ENCODE results near the gene ERI2. TPM values are rescaled to one million over a fixed set of nuclear protein-coding genes. Genes with fewer than 3 reads are reported as not detected.

The ERI2 gene
- total RNA-seq, 1 experiment from 2014 or later = 22.4 TPM

GRCh38 chr16:20818929-20819585 is 12.8 kb upstream of the ERI2 start:
- H2AFZ ChIP-seq (ENCODE audit: low read length) = no peak overlapping the region
- H3K79me2 ChIP-seq (ENCODE audit: insufficient read depth, low read length) = no peaks in the 10 kb centered on the region
- H3K27me3 Mint-ChIP-seq (ENCODE audit: low read depth) = no peaks in the 10 kb centered on the region
- no peak overlapping the region for H2BK12ac ChIP-seq (ENCODE audit: insufficient read length, low read depth, low read length)
- no peaks in the 10 kb centered on the region for H3K4me1 ChIP-seq (ENCODE audit: insufficient read depth, low read length)
- no peak overlapping the region for H2BK120ac ChIP-seq (ENCODE audit: low read depth, low read length, poor library complexity, severe bottlenecking)
- H2BK20ac ChIP-seq (ENCODE audit: low read depth, low read length, poor library complexity, severe bottlenecking) = no peak overlapping the region
- H4K91ac ChIP-seq (ENCODE audit: insufficient read length, low read depth, low read length) = no peak overlapping the region
- no peak overlapping the region for H3K9ac ChIP-seq (ENCODE audit: extremely low read depth, insufficient read length, low read length)
- no peak overlapping the region for H3K4ac ChIP-seq (ENCODE audit: low read depth, low read length)
- H3K9me3 Mint-ChIP-seq = no peaks in the 10 kb centered on the region
- no CpG with 5 or more reads among the region's 4 CpGs for WGBS (ENCODE audit: extremely low coverage, insufficient read length, low lambda C conversion rate)
- H3K23me2 ChIP-seq (ENCODE audit: insufficient read length, low read depth, low read length, poor library complexity, severe bottlenecking) = no peaks in the 10 kb centered on the region
- peaks cover 9 to 63% (median 41%) of the 10 kb centered on the region in 3 experiments for H3K36me3 Mint-ChIP-seq (ENCODE audit: insufficient read depth in 1 of 3, low read depth in 3 of 3)
- no peak overlapping the region for H2BK5ac ChIP-seq (ENCODE audit: insufficient read length, low read length)
- H4K20me1 ChIP-seq (ENCODE audit: control insufficient read depth, insufficient read depth, insufficient read length) = no peaks in the 10 kb centered on the region
- TF ChIP-seq CTCF (conservative IDR thresholded peaks at IDR 0.05) = no peak
- no peaks in the 10 kb centered on the region for H3K79me1 ChIP-seq (ENCODE audit: insufficient read depth, low read depth, low read length, poor library complexity, severe bottlenecking)
- no peak overlapping the region for H3K4me2 ChIP-seq (ENCODE audit: insufficient read depth, insufficient read length, low read length)
- H3K27ac ChIP-seq (ENCODE audit: insufficient read length, low read depth, low read length) = no peak overlapping the region
- no peak overlapping the region for H3K18ac ChIP-seq (ENCODE audit: insufficient read length, low read depth, low read length)
- H3K27ac Mint-ChIP-seq = no peak overlapping the region
- no peak overlapping the region for H3K23ac ChIP-seq (ENCODE audit: insufficient read length, low read depth, low read length)
- no peaks in the 10 kb centered on the region for H3K27me3 ChIP-seq (ENCODE audit: insufficient read depth, low read length)
- H3K56ac ChIP-seq (ENCODE audit: insufficient read length, low read depth, low read length) = no peak overlapping the region
- no peak for DNase-seq
- H2BK15ac ChIP-seq (ENCODE audit: low read depth, low read length) = no peak overlapping the region
- H3K4me1 Mint-ChIP-seq = no peaks in the 10 kb centered on the region
- H4K5ac ChIP-seq (ENCODE audit: insufficient read length, low read depth, low read length) = no peak overlapping the region
- H3K9me3 ChIP-seq (ENCODE audit: control insufficient read depth, low read depth, low read length) = no peaks in the 10 kb centered on the region
- H3T11ph ChIP-seq (ENCODE audit: low read length) = no peak overlapping the region
- H2AK5ac ChIP-seq (ENCODE audit: insufficient read length, low read length) = no peak overlapping the region
- no peak overlapping the region for H3K14ac ChIP-seq (ENCODE audit: insufficient read depth, low read length)
- H4K8ac ChIP-seq (replicated peaks; ENCODE audit: insufficient read length, low read depth, low read length) = no peak overlapping the region
- H3K4me3 Mint-ChIP-seq = no peak overlapping the region

All from H9 (cell line).